HAP-1 (cell line): Measurements from ENCODE around the gene FBXL3.
A peak's percentile ranks its signal among the peaks of the same experiment; 100 is the strongest.

ENCODE experiments used
- DNase-seq, 2 experiments: peaks; one replicate each; pipeline ENCODE4 v3.0.0-alpha.2; 2016 to 2020; ENCODE audit warnings: low spot score in 2 of 2
- H3K27me3 ChIP-seq: fragments of 250-450 bp; sonication (Bioruptor Pico); 2 replicates; pipeline ENCODE4 v1.5.1; 2020; ENCODE audit warnings: low read depth, mild to moderate bottlenecking, moderate library complexity
- H3K36me3 ChIP-seq: fragments of 250-450 bp; sonication (Bioruptor Pico); replicated peaks from 2 replicates; pipeline ENCODE4 v1.5.1; 2020; ENCODE audit warnings: mild to moderate bottlenecking
- H3K4me1 ChIP-seq: fragments of 250-450 bp; sonication (Bioruptor Pico); 2 replicates; pipeline ENCODE4 v1.5.1; 2020; ENCODE audit warnings: mild to moderate bottlenecking
- H3K4me3 ChIP-seq: fragments of 250-450 bp; sonication (Bioruptor Pico); 2 replicates; pipeline ENCODE4 v1.5.1; 2020; ENCODE audit warnings: mild to moderate bottlenecking, moderate library complexity
- H3K9me3 ChIP-seq: fragments of 250-450 bp; sonication (Bioruptor Pico); 2 replicates; pipeline ENCODE4 v1.5.1; 2020; ENCODE audit warnings: mild to moderate bottlenecking, moderate library complexity
- in situ Hi-C: fragments of 300-500 bp; cut with MboI; formaldehyde crosslinking; loops from 3 replicates; pipeline ENCODE4 v1.14.3; 2020; ENCODE audit warnings: low sequenced_read_pairs, inconsistent platforms, mixed read lengths

Gene FBXL3

DNA sequence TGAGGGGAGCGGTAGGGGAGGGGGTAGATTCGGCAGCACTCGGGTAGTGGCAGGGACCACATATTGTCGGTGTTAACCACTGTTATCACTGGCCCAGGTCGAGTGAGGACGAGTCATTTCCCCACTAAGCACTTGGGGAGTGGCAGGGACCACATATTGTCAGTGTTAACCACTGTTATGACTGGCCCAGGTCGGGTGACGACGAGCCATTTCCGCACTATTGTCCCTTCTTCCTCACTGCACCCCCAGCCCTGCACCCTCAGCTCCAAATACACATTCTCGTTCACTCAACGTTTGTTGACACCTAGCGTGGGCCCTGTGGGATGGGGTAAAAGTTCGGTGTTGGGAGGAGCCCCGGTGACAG is 35.5 kb downstream of the FBXL3 start:
- Histone ChIP-seq H3K4me3 (peak overlapping the region; percentile 71), H3K4me1 (peaks cover 13% of the 10 kb centered on the region), H3K27me3 (0 out of 2 replicates have a peak, but pooled peaks cover 5% of the 10 kb centered on the region), H3K36me3 (peaks cover 5% of the 10 kb centered on the region), H3K9me3 (no peaks in the 10 kb centered on the region)
- no peak for DNase-seq
- in situ Hi-C loops: no loop called here

DNA sequence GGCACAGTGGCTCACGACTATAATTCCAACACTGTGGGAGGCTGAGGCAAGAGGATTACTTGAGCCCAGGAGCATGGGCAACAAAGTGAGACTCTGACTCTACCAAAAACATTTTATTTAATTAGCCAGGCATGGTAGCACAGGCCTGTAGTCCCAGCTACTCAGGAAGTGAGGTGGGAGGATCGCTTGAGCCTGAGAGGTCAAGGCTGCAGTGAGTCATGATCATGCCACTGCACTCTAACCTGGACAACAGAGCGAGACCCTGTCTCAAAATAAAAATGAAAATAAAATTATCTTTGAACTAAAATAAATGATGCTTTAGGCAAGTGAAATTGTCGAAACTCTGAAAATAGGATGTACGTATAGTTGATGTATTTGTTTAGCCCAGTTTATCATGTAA is 43.3 kb downstream of the FBXL3 start:
- H3K4me1 ChIP-seq: no peaks in the 10 kb centered on the region
- peaks cover 35% of the 10 kb centered on the region for H3K27me3 ChIP-seq
- H3K4me3 ChIP-seq: no peak overlapping the region
- H3K36me3 ChIP-seq: no peaks in the 10 kb centered on the region
- in situ Hi-C loops: no loop called here
- no peaks in the 10 kb centered on the region for H3K9me3 ChIP-seq
- no peak for DNase-seq

DNA sequence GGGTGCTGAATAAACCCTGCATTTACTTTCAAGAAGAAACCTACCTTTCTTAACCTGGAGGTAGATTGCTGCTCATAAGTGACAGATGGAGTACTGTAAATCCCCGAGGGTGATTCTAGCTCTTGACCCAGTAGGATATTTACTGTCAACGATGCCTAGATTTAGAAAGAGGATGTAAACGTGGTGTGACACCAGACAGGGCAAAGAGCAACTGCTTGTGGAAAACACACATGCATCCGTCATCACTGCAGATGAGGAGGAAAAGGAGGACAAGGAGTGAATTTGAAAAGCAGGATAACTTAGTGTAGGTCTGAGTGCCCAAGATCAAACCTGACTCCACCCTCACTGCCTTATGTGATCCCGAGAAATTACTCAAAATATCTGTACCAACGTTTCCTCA is 44.9 kb downstream of the FBXL3 start:
- Histone ChIP-seq H3K4me3 (no peak overlapping the region), H3K27me3 (peaks cover 35% of the 10 kb centered on the region), H3K36me3 (no peaks in the 10 kb centered on the region), H3K4me1 (no peaks in the 10 kb centered on the region), H3K9me3 (no peaks in the 10 kb centered on the region)
- DNase-seq: no peak
- in situ Hi-C loops: no loop called here

DNA sequence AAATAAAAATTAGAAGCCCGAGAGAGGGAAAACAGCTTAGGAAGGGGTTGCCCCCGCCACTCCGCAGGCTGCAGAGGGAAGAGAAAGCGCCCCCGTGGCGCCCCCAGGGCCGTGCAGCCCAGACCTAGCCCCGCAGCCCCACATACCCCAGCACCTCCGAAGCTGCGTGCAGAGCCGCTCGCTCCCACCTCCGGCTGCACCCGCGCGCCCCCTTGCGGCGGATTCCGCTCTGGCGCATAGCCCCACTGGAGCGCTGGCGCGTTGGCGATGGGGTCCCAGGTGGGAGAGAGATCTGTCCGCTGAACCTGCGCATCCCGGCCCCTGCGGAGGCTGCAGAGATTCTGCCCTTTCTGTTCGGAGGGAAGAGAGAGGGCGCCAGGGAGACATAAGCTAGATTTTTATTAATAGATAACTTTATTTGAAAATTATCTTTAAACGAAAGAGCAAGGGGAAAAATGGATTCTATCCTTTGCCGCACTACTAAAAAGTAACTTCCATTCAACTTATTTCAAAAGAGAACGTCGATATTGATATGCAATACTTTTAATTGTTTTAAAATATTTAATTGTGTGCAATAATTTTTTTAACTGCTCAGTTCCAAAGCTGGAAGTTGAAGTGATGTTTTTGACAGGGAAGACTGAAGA is 46.8 kb downstream of the FBXL3 start:
- 0 out of 2 replicates have a peak overlapping the region, but pooled peaks have one; percentile 6 for H3K4me3 ChIP-seq
- in situ Hi-C loops: no loop called here
- DNase-seq: peak; percentile 41 to 90

DNA sequence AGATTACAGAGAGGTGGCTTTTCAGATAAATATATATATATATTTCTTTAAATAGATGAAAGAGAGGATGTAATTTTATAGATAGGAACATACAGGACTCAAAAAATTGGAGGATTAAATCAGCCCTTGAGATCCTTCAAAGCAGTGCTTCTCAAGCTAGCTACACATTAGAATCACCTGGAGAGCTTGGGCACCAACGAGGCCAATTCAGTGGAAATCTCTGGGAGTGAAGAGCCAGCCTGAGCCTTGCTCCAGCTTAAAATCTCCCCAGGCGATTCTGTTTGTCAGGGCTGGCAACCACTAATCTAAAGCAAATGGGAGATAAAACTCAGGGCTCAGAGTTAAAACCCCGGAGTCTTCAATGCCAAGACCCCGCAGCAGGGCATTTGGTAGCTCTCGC is 50.0 kb downstream of the FBXL3 start:
- Histone ChIP-seq H3K36me3 (no peaks in the 10 kb centered on the region), H3K4me1 (no peaks in the 10 kb centered on the region), H3K27me3 (peaks cover 27% of the 10 kb centered on the region), H3K9me3 (no peaks in the 10 kb centered on the region), H3K4me3 (no peak overlapping the region)
- in situ Hi-C loops: no loop called here
- DNase-seq: no peak

More for the DNA sequence above, 46.8 kb downstream of the FBXL3 start:
- no peaks in the 10 kb centered on the region for H3K36me3 ChIP-seq
- peaks cover 29% of the 10 kb centered on the region for H3K27me3 ChIP-seq
- H3K9me3 ChIP-seq: no peaks in the 10 kb centered on the region
- no peaks in the 10 kb centered on the region for H3K4me1 ChIP-seq

DNA sequence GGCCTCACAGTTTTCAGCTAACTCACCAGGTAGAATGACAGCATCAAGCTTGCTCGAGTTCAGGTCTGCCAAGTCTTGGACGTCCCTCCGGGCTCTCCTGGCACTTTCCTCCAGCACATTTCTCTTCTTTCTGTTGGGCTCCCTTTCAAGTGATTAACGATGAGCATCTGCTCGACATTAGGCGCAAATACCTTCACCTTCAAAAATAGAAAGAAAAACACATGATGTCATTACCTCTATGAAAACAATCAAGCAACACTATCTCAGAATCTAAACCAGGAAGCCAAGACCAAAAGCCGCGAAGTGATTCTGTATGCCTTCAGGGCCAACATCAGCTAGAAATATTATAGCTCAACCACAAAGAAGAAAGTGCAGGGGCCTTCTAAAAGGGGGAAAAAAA is 50.5 kb downstream of the FBXL3 start:
- peaks cover 23% of the 10 kb centered on the region for H3K27me3 ChIP-seq
- no peak overlapping the region for H3K4me3 ChIP-seq
- H3K9me3 ChIP-seq: no peaks in the 10 kb centered on the region
- H3K4me1 ChIP-seq: no peaks in the 10 kb centered on the region
- no peaks in the 10 kb centered on the region for H3K36me3 ChIP-seq
- no peak for DNase-seq
- in situ Hi-C loops: no loop called here

DNA sequence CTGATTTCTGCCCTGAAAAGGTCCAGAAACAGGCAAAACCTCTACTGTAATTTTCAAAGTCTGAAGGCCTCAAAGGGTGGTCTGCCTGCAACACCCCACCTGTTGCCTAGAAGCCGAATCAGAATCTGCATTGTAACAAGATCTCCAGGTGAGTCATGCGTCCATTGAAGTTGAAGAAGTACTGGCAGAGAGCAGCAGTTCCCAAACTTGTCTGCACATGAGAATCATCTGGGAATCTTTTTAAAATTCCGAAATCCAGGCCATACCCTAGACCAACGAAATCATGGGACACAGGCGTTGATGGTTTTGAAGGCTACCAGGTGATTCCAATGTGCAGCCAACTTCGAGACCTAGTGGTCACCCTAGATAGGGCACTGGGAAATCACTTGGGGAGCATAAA is 51.1 kb downstream of the FBXL3 start:
- in situ Hi-C loops: no loop called here
- H3K36me3 ChIP-seq: no peaks in the 10 kb centered on the region
- DNase-seq: no peak
- no peaks in the 10 kb centered on the region for H3K9me3 ChIP-seq
- H3K4me1 ChIP-seq: no peaks in the 10 kb centered on the region
- no peak overlapping the region for H3K4me3 ChIP-seq
- H3K27me3 ChIP-seq: peaks cover 16% of the 10 kb centered on the region

DNA sequence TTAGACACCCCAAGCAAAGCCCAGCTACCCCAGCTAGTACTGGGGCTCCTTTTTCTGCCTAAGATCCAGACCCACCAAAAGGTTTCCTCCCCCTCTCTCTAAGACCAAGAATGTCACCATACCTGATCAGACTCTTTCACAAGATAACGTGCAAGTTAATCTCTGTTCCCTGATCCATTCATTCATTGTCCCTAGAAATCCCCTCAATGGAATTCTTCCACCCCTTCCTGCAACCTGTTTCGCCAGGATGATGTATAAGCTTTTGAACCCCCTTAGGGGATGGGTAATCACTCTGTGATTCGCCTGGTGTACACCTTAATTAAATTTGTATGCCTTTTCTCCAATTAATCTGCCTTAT is 52.4 kb downstream of the FBXL3 start:
- H3K27me3 ChIP-seq: peaks cover 9% of the 10 kb centered on the region; the same call in 1 of the 2 replicates
- H3K4me3 ChIP-seq: no peak overlapping the region
- in situ Hi-C loops: no loop called here
- H3K36me3 ChIP-seq: no peaks in the 10 kb centered on the region
- H3K9me3 ChIP-seq: no peaks in the 10 kb centered on the region
- H3K4me1 ChIP-seq: no peaks in the 10 kb centered on the region
- DNase-seq: no peak

DNA sequence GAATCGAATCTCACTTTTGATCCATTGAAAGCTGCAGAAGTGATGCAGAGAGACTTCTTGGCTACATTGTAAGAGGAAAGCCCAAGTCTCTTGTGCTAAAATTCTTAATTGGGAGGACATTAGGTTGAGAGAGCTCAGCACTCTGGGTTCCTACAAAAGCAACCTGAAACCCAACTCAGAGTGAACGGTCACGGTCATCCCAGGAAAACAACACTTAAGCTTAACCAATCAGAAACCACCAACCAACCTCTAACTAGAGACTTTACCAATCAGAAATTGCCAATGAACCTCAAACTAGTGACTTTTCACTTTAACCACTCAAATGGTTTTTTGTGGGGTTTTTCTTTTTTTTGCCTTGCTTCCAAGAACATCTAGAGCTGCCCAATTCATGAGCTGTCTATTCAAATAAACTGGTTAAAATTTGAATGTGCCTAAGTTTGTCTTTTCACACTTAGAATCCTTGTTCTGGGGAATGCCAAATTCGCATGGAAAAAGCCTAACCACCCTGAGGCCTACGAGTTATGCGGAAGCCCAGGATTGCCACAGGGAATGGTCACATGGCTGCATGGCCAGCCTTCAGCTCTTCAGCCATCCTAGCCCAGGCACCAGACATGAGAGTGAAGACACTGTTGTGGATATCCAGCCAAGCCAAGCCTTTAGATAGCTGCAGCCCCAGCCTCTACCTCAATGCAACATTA is 52.9 kb downstream of the FBXL3 start:
- Histone ChIP-seq H3K36me3 (no peaks in the 10 kb centered on the region), H3K4me3 (no peak overlapping the region), H3K4me1 (no peaks in the 10 kb centered on the region), H3K27me3 (peaks cover 9% of the 10 kb centered on the region; the same call in 1 of the 2 replicates), H3K9me3 (no peaks in the 10 kb centered on the region)
- no peak for DNase-seq
- in situ Hi-C loops: no loop called here

DNA sequence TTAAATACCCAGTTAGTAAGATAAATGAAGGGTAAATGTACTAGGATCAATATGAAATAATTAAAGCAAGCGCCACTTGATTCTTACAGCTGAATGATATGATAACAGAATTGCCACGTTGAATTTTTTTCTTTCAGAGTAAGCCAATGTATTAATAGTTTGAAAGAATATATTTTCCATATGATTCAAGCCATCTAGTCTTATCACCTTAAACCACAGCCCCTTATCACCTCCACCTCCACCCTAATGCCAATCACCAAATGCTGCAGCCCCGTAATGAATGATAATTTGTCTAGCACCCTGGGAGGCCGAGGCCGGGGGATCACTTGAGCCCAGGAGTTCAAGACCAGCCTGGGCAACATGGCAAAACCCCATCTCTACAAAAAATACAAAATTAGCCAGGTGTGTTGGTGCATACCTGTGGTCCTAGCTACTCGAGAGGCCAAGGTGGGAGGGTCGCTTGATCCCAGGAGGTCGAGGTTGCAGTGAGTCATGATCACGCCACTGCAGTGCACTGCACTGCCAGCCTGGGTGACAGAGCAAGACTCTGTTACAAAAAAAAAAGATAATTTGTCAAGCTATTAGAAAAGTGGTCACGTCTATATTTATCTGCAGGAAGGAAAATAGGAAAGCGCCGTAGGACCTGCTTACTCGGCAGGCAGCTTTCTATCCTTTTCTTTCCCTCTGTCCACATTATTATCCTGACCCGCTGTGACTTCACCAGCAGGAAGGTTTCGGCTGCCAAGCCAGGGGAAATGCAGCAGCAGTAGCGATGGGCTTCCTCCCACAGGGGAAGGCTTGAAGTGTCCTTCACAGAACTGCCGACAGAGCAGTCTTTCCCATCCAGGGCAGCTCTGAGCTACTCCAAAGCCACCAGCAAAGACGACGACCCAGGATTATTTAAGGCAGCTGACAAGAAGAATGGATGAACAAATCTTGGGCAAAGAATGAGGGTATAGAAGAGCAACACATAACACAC is 54.8 kb downstream of the FBXL3 start:
- H3K9me3 ChIP-seq: no peaks in the 10 kb centered on the region
- no peaks in the 10 kb centered on the region for H3K36me3 ChIP-seq
- no peak for DNase-seq
- H3K4me3 ChIP-seq: no peak overlapping the region
- H3K4me1 ChIP-seq: no peaks in the 10 kb centered on the region
- H3K27me3 ChIP-seq: no peaks in the 10 kb centered on the region
- in situ Hi-C loops: no loop called here

DNA sequence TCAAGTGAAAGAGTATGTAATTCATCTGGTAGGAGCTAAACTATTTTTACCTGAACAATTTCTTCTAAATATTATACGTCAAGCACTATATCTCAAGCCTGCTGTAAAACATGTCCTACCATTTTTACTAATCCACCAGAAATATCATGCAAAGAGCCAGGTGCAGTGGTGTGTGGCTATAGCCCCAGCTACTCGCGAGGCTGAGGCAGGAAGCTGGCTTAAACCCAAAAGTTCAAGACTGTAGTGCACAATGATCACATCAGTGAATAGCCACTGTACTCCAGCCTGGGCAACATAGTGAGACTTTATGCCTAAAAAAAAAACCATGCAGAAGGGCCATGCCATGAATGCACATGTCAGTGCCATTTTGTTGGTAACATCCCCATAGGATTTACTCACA is 55.7 kb downstream of the FBXL3 start:
- in situ Hi-C loops: no loop called here
- Histone ChIP-seq H3K4me1 (no peaks in the 10 kb centered on the region), H3K27me3 (no peaks in the 10 kb centered on the region), H3K9me3 (no peaks in the 10 kb centered on the region), H3K36me3 (no peaks in the 10 kb centered on the region), H3K4me3 (no peak overlapping the region)
- no peak for DNase-seq

DNA sequence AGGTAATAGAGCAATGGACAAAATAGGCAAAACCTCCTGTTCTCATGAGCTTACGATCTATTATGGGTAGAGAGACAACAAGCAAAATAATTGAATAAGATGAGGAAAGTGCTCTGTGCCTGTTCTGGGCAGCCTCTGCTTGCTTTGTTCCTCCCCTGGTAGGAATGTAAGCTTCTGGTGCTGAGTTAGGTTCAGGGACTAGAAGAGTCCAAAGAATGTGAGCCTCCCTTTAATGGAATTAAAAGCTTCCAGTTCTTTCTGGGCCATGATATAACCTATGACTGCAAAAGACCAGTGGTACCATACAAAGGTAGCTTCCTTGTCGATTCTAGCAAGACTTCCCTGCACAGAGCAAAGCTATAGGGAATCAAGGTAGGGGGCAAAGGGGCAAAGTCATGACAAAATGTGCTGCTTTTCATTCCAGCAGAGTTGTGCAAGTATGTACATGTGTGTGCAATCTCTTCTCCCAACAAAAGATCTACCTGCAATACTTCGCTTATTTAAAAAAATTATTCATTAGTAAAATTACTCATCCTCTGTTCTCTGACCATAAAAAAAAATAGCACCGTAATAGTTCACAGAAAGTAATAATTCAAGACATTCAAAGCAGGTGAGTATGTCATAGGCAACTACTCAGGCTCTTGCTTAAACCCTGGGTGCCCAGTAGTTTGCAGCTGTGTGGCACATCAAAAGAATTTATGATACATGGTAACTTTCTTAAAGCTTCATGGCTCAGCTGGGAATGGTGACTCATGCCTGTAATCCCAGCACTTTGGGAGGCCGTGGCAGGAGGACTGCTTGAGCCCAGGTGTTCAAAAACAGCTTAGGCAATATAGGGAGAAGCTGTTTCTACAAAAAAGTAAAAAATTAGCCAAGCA is 57.2 kb downstream of the FBXL3 start:
- in situ Hi-C loops: no loop called here
- no peaks in the 10 kb centered on the region for H3K4me1 ChIP-seq
- no peaks in the 10 kb centered on the region for H3K27me3 ChIP-seq
- H3K36me3 ChIP-seq: no peaks in the 10 kb centered on the region
- no peaks in the 10 kb centered on the region for H3K9me3 ChIP-seq
- DNase-seq: no peak
- H3K4me3 ChIP-seq: no peak overlapping the region

DNA sequence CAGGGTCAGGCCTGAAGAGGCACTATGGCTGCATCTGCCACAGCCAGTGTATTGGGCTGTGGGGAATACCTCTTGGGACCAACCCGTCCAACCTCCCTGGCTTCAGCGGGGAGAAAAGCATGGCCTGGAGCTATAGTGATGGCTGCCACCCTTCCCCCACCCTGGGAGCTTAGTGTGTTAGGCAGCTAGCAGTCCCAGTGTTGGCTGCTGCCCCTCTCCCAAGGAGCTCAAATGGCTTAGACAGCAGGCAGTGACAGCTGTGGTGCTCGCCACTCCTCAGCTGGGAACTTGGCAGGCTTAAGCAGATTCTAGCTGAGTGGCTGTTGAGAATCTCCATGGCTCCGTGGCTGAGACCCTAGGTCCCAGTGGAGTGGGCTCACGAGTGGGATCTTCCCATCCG is 58.9 kb downstream of the FBXL3 start:
- in situ Hi-C loops: no loop called here
- Histone ChIP-seq H3K4me3 (no peak overlapping the region), H3K4me1 (no peaks in the 10 kb centered on the region), H3K36me3 (no peaks in the 10 kb centered on the region), H3K27me3 (no peaks in the 10 kb centered on the region), H3K9me3 (no peaks in the 10 kb centered on the region; the same call in 1 of the 2 replicates)
- no peak for DNase-seq
